ENCODE measurements around the gene NPHP4.

GRCh38 chr1:5915587-5916571 is 76.3 kb downstream of the NPHP4 start:
- TF ChIP-seq EZH2 (IDR thresholded peaks at IDR 0.05; ENCODE audit: borderline replicate concordance, low read length) (no peak), CTCF (IDR thresholded peaks at IDR 0.05; ENCODE audit: low read length) (peak; percentile 79)

Data from OCI-LY1 (cell line).